Esophagus muscularis mucosa (tissue), 4 donors: ENCODE results near the gene NDUFAF4.

Source experiments
- CTCF ChIP-seq, 3 experiments: fragments of 200-600 bp in 2 of 3; fragments of 450-650 bp in 1 of 3; sonication (generic) in 2 of 3; IDR thresholded peaks; one replicate each; pipeline ENCODE4 v1.5.1; 2017 to 2019; ENCODE audit warnings: antibody characterized with exemption in 3 of 3, mild to moderate bottlenecking in 2 of 3, moderate library complexity in 1 of 3
- EP300 ChIP-seq: sonication (generic); formaldehyde crosslinking; IDR thresholded peaks from one replicate; pipeline ENCODE4 v1.6.1; 2017; ENCODE audit warnings: antibody characterized with exemption
- POLR2A ChIP-seq: fragments of 450-650 bp; IDR thresholded peaks from one replicate; pipeline ENCODE4 v1.6.1; 2017; ENCODE audit warnings: antibody characterized with exemption, moderate library complexity, mild to moderate bottlenecking, low read depth
- POLR2AphosphoS5 ChIP-seq, 2 donors: sonication (generic); formaldehyde crosslinking; IDR thresholded peaks; one replicate each; pipeline ENCODE4 v1.6.1; 2017; ENCODE audit warnings: antibody characterized with exemption in 2 of 2

GRCh38 chr6:96899451-96899998 lies 1.8 kb upstream of the NDUFAF4 start:
- TF ChIP-seq CTCF (IDR thresholded peaks at IDR 0.05) (no peak), POLR2A (no peak), EP300 (no peak), POLR2AphosphoS5 (IDR thresholded peaks at IDR 0.05) (no peak)
